NCI-H226 (cell line): ENCODE results near the gene HRH3.

Experiments used
- DNase-seq: peaks from one replicate; pipeline ENCODE4 v3.0.0-alpha.2; 2015

The HRH3 gene

GRCh38 chr20:62215020-62215990 lies 4.8 kb downstream of the HRH3 start:
- DNase-seq = no peak

GRCh38 chr20:62214067-62214466 lies 6.0 kb downstream of the HRH3 start:
- DNase-seq = no peak

GRCh38 chr20:62212299-62212698 lies 7.8 kb downstream of the HRH3 start:
- no peak for DNase-seq

GRCh38 chr20:62211769-62212288 lies 8.2 kb downstream of the HRH3 start:
- DNase-seq = no peak

GRCh38 chr20:62211216-62211615 lies 8.9 kb downstream of the HRH3 start:
- no peak for DNase-seq

GRCh38 chr20:62210496-62210855 lies 9.6 kb downstream of the HRH3 start:
- no peak for DNase-seq

- no peak for DNase-seq
Measured at GRCh38 chr20:62209850-62210495, 10.1 kb downstream of the HRH3 start.

- DNase-seq = no peak
Measured at GRCh38 chr20:62208795-62209755, 11.0 kb downstream of the HRH3 start.

- no peak for DNase-seq
Measured at GRCh38 chr20:62208061-62208794, 11.8 kb downstream of the HRH3 start.

- DNase-seq = no peak
Measured at GRCh38 chr20:62206388-62206775, 13.7 kb downstream of the HRH3 start.

GRCh38 chr20:62205618-62206387 lies 14.3 kb downstream of the HRH3 start:
- no peak for DNase-seq

GRCh38 chr20:62203378-62204030 lies 16.6 kb downstream of the HRH3 start:
- no peak for DNase-seq

- no peak for DNase-seq
Measured at GRCh38 chr20:62202676-62203377, 17.3 kb downstream of the HRH3 start.

- no peak for DNase-seq
Measured at GRCh38 chr20:62202083-62202395, 18.0 kb downstream of the HRH3 start.

- no peak for DNase-seq
Measured at GRCh38 chr20:62201173-62202082, 18.6 kb downstream of the HRH3 start.

- no peak for DNase-seq
Measured at GRCh38 chr20:62200491-62201172, 19.4 kb downstream of the HRH3 start.

GRCh38 chr20:62198931-62199330 lies 21.1 kb downstream of the HRH3 start:
- DNase-seq = no peak

GRCh38 chr20:62198496-62198895 lies 21.6 kb downstream of the HRH3 start:
- no peak for DNase-seq

- no peak for DNase-seq
Measured at GRCh38 chr20:62197801-62198200, 22.3 kb downstream of the HRH3 start.
